ENCODE data around the gene CD44. TPM values are rescaled to one million over a fixed set of nuclear protein-coding genes. Genes with fewer than 3 reads are reported as not detected.
A peak's percentile ranks its signal among the peaks of the same experiment; 100 is the strongest.
"Not testable (repeated sequence)": the region's sequence is repeated elsewhere in the genome, so short reads cannot be mapped to it uniquely, and the experiment has no call there.

The CD44 gene
- total RNA-seq, 3 donors from 2014 or later = 468 to 781 (median 646) TPM

GRCh38 chr11:35105319-35106079 lies 33.5 kb upstream of the CD44 start:
- peaks cover 47% of the 10 kb centered on the region for H3K4me1 Mint-ChIP-seq (ENCODE audit: low read depth)
- no peak overlapping the region for H3K4me3 Mint-ChIP-seq
- ATAC-seq = peak in 1 of 2 donors; percentile 18
- no peaks in the 10 kb centered on the region for H3K9me3 Mint-ChIP-seq
- DNase-seq = no peak
- H3K27me3 Mint-ChIP-seq (ENCODE audit: low read depth) = no peaks in the 10 kb centered on the region
- no peaks in the 10 kb centered on the region for H3K36me3 Mint-ChIP-seq (ENCODE audit: insufficient read depth)

GRCh38 chr11:35106595-35106994 lies 32.4 kb upstream of the CD44 start:
- H3K27me3 Mint-ChIP-seq (ENCODE audit: low read depth) = no peaks in the 10 kb centered on the region
- H3K9me3 Mint-ChIP-seq = no peaks in the 10 kb centered on the region
- ATAC-seq (peak in 1 of 2 donors; percentile 51), DNase-seq (no peak)
- H3K36me3 Mint-ChIP-seq (ENCODE audit: insufficient read depth) = no peaks in the 10 kb centered on the region
- peaks cover 58% of the 10 kb centered on the region for H3K4me1 Mint-ChIP-seq (ENCODE audit: low read depth)
- H3K4me3 Mint-ChIP-seq = no peak overlapping the region

- ATAC-seq (no peak), DNase-seq (no peak)
- Mint-ChIP-seq H3K4me1 (ENCODE audit: low read depth) (peaks cover 66% of the 10 kb centered on the region), H3K36me3 (ENCODE audit: insufficient read depth) (no peaks in the 10 kb centered on the region), H3K9me3 (no peaks in the 10 kb centered on the region), H3K27me3 (ENCODE audit: low read depth) (no peaks in the 10 kb centered on the region), H3K4me3 (no peak overlapping the region)
These were observed 31.1 kb upstream of the CD44 start for GRCh38 chr11:35107861-35108260.

- not testable (repeated sequence) for H3K36me3 Mint-ChIP-seq (ENCODE audit: insufficient read depth)
- H3K4me1 Mint-ChIP-seq (ENCODE audit: low read depth) = peaks cover 66% of the 10 kb centered on the region
These were observed 30.6 kb upstream of the CD44 start for GRCh38 chr11:35108336-35108735.

GRCh38 chr11:35109041-35109440 lies 29.9 kb upstream of the CD44 start:
- no peak for ATAC-seq
- H3K27me3 Mint-ChIP-seq (ENCODE audit: low read depth) = no peaks in the 10 kb centered on the region
- no peaks in the 10 kb centered on the region for H3K36me3 Mint-ChIP-seq (ENCODE audit: insufficient read depth)
- H3K9me3 Mint-ChIP-seq = no peaks in the 10 kb centered on the region
- H3K4me1 Mint-ChIP-seq (ENCODE audit: low read depth) = peaks cover 66% of the 10 kb centered on the region
- DNase-seq = no peak
- no peak overlapping the region for H3K4me3 Mint-ChIP-seq

More at GRCh38 chr11:35108336-35108735, 30.6 kb upstream of the CD44 start:
- not testable (repeated sequence) for DNase-seq; H3K4me3 Mint-ChIP-seq; H3K9me3 Mint-ChIP-seq; H3K27me3 Mint-ChIP-seq (ENCODE audit: low read depth); ATAC-seq

GRCh38 chr11:35109827-35110226 lies 29.1 kb upstream of the CD44 start:
- no peak for ATAC-seq
- H3K4me3 Mint-ChIP-seq = no peak overlapping the region
- H3K4me1 Mint-ChIP-seq (ENCODE audit: low read depth) = peaks cover 66% of the 10 kb centered on the region
- no peaks in the 10 kb centered on the region for H3K36me3 Mint-ChIP-seq (ENCODE audit: insufficient read depth)
- no peaks in the 10 kb centered on the region for H3K27me3 Mint-ChIP-seq (ENCODE audit: low read depth)
- DNase-seq = no peak
- no peaks in the 10 kb centered on the region for H3K9me3 Mint-ChIP-seq

GRCh38 chr11:35111161-35112055 lies 27.6 kb upstream of the CD44 start:
- Mint-ChIP-seq H3K27me3 (ENCODE audit: low read depth) (no peaks in the 10 kb centered on the region), H3K9me3 (no peaks in the 10 kb centered on the region), H3K4me1 (ENCODE audit: low read depth) (peaks cover 56% of the 10 kb centered on the region), H3K36me3 (ENCODE audit: insufficient read depth) (no peaks in the 10 kb centered on the region), H3K4me3 (no peak overlapping the region)
- no peak for ATAC-seq
- DNase-seq = no peak

- DNase-seq = no peak
- no peak overlapping the region for H3K4me3 Mint-ChIP-seq
These were observed 26.7 kb upstream of the CD44 start for GRCh38 chr11:35112056-35112845.

GRCh38 chr11:35112846-35113105 lies 26.2 kb upstream of the CD44 start:
- ATAC-seq = no peak
- Mint-ChIP-seq H3K4me1 (ENCODE audit: low read depth) (peaks cover 45% of the 10 kb centered on the region), H3K27me3 (ENCODE audit: low read depth) (no peaks in the 10 kb centered on the region), H3K4me3 (no peak overlapping the region), H3K36me3 (ENCODE audit: insufficient read depth) (no peaks in the 10 kb centered on the region), H3K9me3 (no peaks in the 10 kb centered on the region)
- no peak for DNase-seq

More at GRCh38 chr11:35112056-35112845, 26.7 kb upstream of the CD44 start:
- H3K9me3 Mint-ChIP-seq = no peaks in the 10 kb centered on the region
- H3K4me1 Mint-ChIP-seq (ENCODE audit: low read depth) = peaks cover 48% of the 10 kb centered on the region
- no peaks in the 10 kb centered on the region for H3K27me3 Mint-ChIP-seq (ENCODE audit: low read depth)
- H3K36me3 Mint-ChIP-seq (ENCODE audit: insufficient read depth) = no peaks in the 10 kb centered on the region
- ATAC-seq = no peak

GRCh38 chr11:35114906-35115687 lies 23.9 kb upstream of the CD44 start:
- Mint-ChIP-seq H3K9me3 (no peaks in the 10 kb centered on the region), H3K4me3 (no peak overlapping the region), H3K27me3 (ENCODE audit: low read depth) (no peaks in the 10 kb centered on the region), H3K36me3 (ENCODE audit: insufficient read depth) (no peaks in the 10 kb centered on the region), H3K4me1 (ENCODE audit: low read depth) (peaks cover 43% of the 10 kb centered on the region)
- no peak for ATAC-seq
- no peak for DNase-seq

- Mint-ChIP-seq H3K4me3 (no peak overlapping the region), H3K4me1 (ENCODE audit: low read depth) (peaks cover 39% of the 10 kb centered on the region), H3K9me3 (no peaks in the 10 kb centered on the region), H3K36me3 (ENCODE audit: insufficient read depth) (no peaks in the 10 kb centered on the region), H3K27me3 (ENCODE audit: low read depth) (no peaks in the 10 kb centered on the region)
- no peak for DNase-seq
- no peak for ATAC-seq
These were observed 23.3 kb upstream of the CD44 start for GRCh38 chr11:35115688-35116030.

GRCh38 chr11:35116245-35116644 lies 22.7 kb upstream of the CD44 start:
- no peak for ATAC-seq
- no peak overlapping the region for H3K4me3 Mint-ChIP-seq
- H3K27me3 Mint-ChIP-seq (ENCODE audit: low read depth) = no peaks in the 10 kb centered on the region
- no peak for DNase-seq
- H3K9me3 Mint-ChIP-seq = no peaks in the 10 kb centered on the region
- H3K4me1 Mint-ChIP-seq (ENCODE audit: low read depth) = peaks cover 39% of the 10 kb centered on the region
- H3K36me3 Mint-ChIP-seq (ENCODE audit: insufficient read depth) = no peaks in the 10 kb centered on the region

- Mint-ChIP-seq H3K27me3 (ENCODE audit: low read depth) (no peaks in the 10 kb centered on the region), H3K4me1 (ENCODE audit: low read depth) (peaks cover 39% of the 10 kb centered on the region), H3K36me3 (ENCODE audit: insufficient read depth) (no peaks in the 10 kb centered on the region), H3K9me3 (no peaks in the 10 kb centered on the region), H3K4me3 (no peak overlapping the region)
- no peak for DNase-seq
- no peak for ATAC-seq
These were observed 22.0 kb upstream of the CD44 start for GRCh38 chr11:35116762-35117640.

Measured in activated T-cell treated with anti-CD3 and anti-CD28 coated beads, Interleukin-2, amount 50 U/mL, for 4 hours (primary cell).